SK-N-SH treated with all-trans-retinoic acid at 6 μM for 48 hours (cell line): ENCODE measurements around the gene MARCHF10.

ENCODE experiments used
- ATAC-seq: fragments of 200-7000 bp; cut with Tn5 transposase; 3 replicates; pipeline ENCODE4 v1.9.1; 2020; ENCODE audit warnings: mild to moderate bottlenecking, moderate library complexity
- ARNTL ChIP-seq: fragments of 450-650 bp; formaldehyde crosslinking; IDR thresholded peaks from 2 replicates; pipeline ENCODE4 v1.5.0; 2020; ENCODE audit warnings: low read depth, mild to moderate bottlenecking, moderate library complexity, borderline replicate concordance
- BACH2 ChIP-seq: fragments of 250-450 bp; sonication (Bioruptor Pico); IDR thresholded peaks from 2 replicates; pipeline ENCODE4 v1.9.0; 2021; ENCODE audit warnings: mild to moderate bottlenecking, borderline replicate concordance
- CREB5 ChIP-seq: fragments of 250-450 bp; sonication (Bioruptor Pico); IDR thresholded peaks from 2 replicates; pipeline ENCODE4 v1.5.1; 2020; ENCODE audit warnings: low read depth, mild to moderate bottlenecking, moderate library complexity
- CSDC2 ChIP-seq: fragments of 250-450 bp; sonication (Bioruptor Pico); IDR thresholded peaks from 2 replicates; pipeline ENCODE4 v1.5.0; 2020; ENCODE audit warnings: mild to moderate bottlenecking, moderate library complexity
- ESRRG ChIP-seq: fragments of 250-450 bp; sonication (Bioruptor Pico); IDR thresholded peaks from 2 replicates; pipeline ENCODE4 v1.6.1; 2021; ENCODE audit warnings: mild to moderate bottlenecking
- GLIS3 ChIP-seq: fragments of 250-450 bp; sonication (Bioruptor Pico); IDR thresholded peaks from 2 replicates; pipeline ENCODE4 v1.5.0; 2020; ENCODE audit warnings: mild to moderate bottlenecking, moderate library complexity
- ISL1 ChIP-seq: fragments of 250-450 bp; sonication (Bioruptor Pico); IDR thresholded peaks from 2 replicates; pipeline ENCODE4 v2.1.2; 2022; ENCODE audit warnings: mild to moderate bottlenecking, moderate library complexity
- OSR1 ChIP-seq: fragments of 250-450 bp; sonication (Bioruptor Pico); IDR thresholded peaks from 2 replicates; pipeline ENCODE4 v1.8.0; 2022; ENCODE audit warnings: moderate library complexity, mild to moderate bottlenecking, inconsistent platforms
- PPARA ChIP-seq: fragments of 250-450 bp; sonication (Bioruptor Pico); IDR thresholded peaks from 2 replicates; pipeline ENCODE4 v1.5.0; 2020; ENCODE audit warnings: mild to moderate bottlenecking, borderline replicate concordance
- RARB ChIP-seq: fragments of 250-450 bp; sonication (Bioruptor Pico); IDR thresholded peaks from 2 replicates; pipeline ENCODE4 v1.8.0; 2021; ENCODE audit warnings: mild to moderate bottlenecking, moderate library complexity
- SNAI2 ChIP-seq: fragments of 250-450 bp; sonication (Bioruptor Pico); IDR thresholded peaks from 2 replicates; pipeline ENCODE4 v1.5.0; 2020; ENCODE audit warnings: mild to moderate bottlenecking, moderate library complexity
- TCF4 ChIP-seq: fragments of 250-450 bp; sonication (Bioruptor Pico); IDR thresholded peaks from 2 replicates; pipeline ENCODE4 v1.8.0; 2021; ENCODE audit warnings: mild to moderate bottlenecking, moderate library complexity, borderline replicate concordance
- TOX ChIP-seq: fragments of 250-450 bp; sonication (Bioruptor Pico); IDR thresholded peaks from 2 replicates; pipeline ENCODE4 v1.8.0; 2021; ENCODE audit warnings: mild to moderate bottlenecking, moderate library complexity, borderline replicate concordance
- TSHZ2 ChIP-seq: fragments of 250-450 bp; sonication (Bioruptor Pico); IDR thresholded peaks from 2 replicates; pipeline ENCODE4 v1.5.0; 2020; ENCODE audit warnings: mild to moderate bottlenecking, moderate library complexity
- ZC3H10 ChIP-seq: fragments of 250-450 bp; sonication (Bioruptor Pico); IDR thresholded peaks from 2 replicates; pipeline ENCODE4 v1.5.1; 2021; ENCODE audit warnings: mild to moderate bottlenecking, moderate library complexity
- ZFP3 ChIP-seq: fragments of 250-450 bp; sonication (Bioruptor Pico); IDR thresholded peaks from 2 replicates; pipeline ENCODE4 v1.5.0; 2020; ENCODE audit warnings: mild to moderate bottlenecking, moderate library complexity
- ZFP30 ChIP-seq: fragments of 450-650 bp; formaldehyde crosslinking; IDR thresholded peaks from 2 replicates; pipeline ENCODE4 v1.5.0; 2022; ENCODE audit warnings: mild to moderate bottlenecking, moderate library complexity
- ZNF70 ChIP-seq: fragments of 450-650 bp; formaldehyde crosslinking; IDR thresholded peaks from 2 replicates; pipeline ENCODE4 v1.5.0; 2020; ENCODE audit warnings: mild to moderate bottlenecking, moderate library complexity
- ZNF8 ChIP-seq: fragments of 450-650 bp; formaldehyde crosslinking; IDR thresholded peaks from 2 replicates; pipeline ENCODE4 v1.5.0; 2020; ENCODE audit warnings: mild to moderate bottlenecking, moderate library complexity
- TF ChIP-seq, protein P1 (sequence below): fragments of 250-450 bp; sonication (Bioruptor Pico); IDR thresholded peaks from 2 replicates; pipeline ENCODE4 v1.8.0; 2021; ENCODE audit warnings: low read depth, mild to moderate bottlenecking, moderate library complexity, borderline replicate concordance

Gene MARCHF10

DNA sequence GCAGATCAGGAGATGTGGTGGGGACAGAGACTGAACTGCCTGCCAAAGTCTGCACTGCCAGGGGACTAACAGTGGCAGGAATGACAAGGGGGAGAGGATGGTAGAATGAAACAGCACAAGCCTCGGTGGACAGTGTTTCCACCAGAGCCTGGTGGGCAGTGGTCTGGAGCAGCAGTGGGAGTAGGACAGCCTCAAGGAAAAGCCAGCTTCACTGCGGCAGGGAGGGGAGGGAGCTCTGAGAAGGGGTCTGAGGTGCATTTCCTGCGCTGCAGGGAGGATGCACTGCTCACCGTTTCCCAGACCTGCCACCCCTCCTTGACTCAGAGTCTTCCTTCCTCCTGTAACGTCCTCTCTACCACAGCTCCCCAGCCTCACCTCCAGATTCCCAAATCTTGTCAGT lies 33.8 kb downstream of the MARCHF10 start:
- ATAC-seq, result no peak
- TF ChIP-seq ESRRG (CRISPR knock-in tag) (no peak), TSHZ2 (CRISPR knock-in tag) (no peak), BACH2 (CRISPR knock-in tag) (no peak), OSR1 (CRISPR knock-in tag) (no peak), TCF4 (no peak), PPARA (no peak), TOX (CRISPR knock-in tag) (no peak), ZFP3 (CRISPR knock-in tag) (no peak)
- TF ChIP-seq, protein P1, sequence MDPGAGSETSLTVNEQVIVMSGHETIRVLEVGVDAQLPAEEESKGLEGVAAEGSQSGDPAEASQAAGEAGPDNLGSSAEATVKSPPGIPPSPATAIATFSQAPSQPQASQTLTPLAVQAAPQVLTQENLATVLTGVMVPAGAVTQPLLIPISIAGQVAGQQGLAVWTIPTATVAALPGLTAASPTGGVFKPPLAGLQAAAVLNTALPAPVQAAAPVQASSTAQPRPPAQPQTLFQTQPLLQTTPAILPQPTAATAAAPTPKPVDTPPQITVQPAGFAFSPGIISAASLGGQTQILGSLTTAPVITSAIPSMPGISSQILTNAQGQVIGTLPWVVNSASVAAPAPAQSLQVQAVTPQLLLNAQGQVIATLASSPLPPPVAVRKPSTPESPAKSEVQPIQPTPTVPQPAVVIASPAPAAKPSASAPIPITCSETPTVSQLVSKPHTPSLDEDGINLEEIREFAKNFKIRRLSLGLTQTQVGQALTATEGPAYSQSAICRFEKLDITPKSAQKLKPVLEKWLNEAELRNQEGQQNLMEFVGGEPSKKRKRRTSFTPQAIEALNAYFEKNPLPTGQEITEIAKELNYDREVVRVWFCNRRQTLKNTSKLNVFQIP (CRISPR knock-in tag), result no peak

- no peak for ATAC-seq
- TF ChIP-seq ZNF8 (CRISPR knock-in tag), result no peak
- no peak for TF ChIP-seq TCF4
- TF ChIP-seq PPARA, result no peak
- TF ChIP-seq ZFP3 (CRISPR knock-in tag), result no peak
- no peak for TF ChIP-seq ZC3H10 (CRISPR knock-in tag)
- TF ChIP-seq GLIS3, result no peak
- no peak for TF ChIP-seq ZNF70
- TF ChIP-seq, protein P1 (CRISPR knock-in tag), result no peak
- TF ChIP-seq BACH2 (CRISPR knock-in tag), result no peak
- TF ChIP-seq ESRRG (CRISPR knock-in tag), result no peak
- TF ChIP-seq CSDC2 (CRISPR knock-in tag), result no peak
- TF ChIP-seq ISL1 (CRISPR knock-in tag), result no peak
- TF ChIP-seq TOX (CRISPR knock-in tag), result no peak
- TF ChIP-seq RARB (CRISPR knock-in tag), result no peak
- TF ChIP-seq, all 23 proteins: peak for 0
Measured at GRCh38 chr17:62767997-62768396, 40.1 kb downstream of the MARCHF10 start.

- ATAC-seq, result no peak
- no peak for TF ChIP-seq ZNF8 (CRISPR knock-in tag)
- no peak for TF ChIP-seq TOX (CRISPR knock-in tag)
- no peak for TF ChIP-seq SNAI2 (CRISPR knock-in tag)
- TF ChIP-seq ZFP30, result no peak
- no peak for TF ChIP-seq OSR1 (CRISPR knock-in tag)
- no peak for TF ChIP-seq ARNTL (CRISPR knock-in tag)
- TF ChIP-seq, protein P1 (CRISPR knock-in tag), result no peak
- TF ChIP-seq ISL1 (CRISPR knock-in tag), result no peak
- no peak for TF ChIP-seq ZNF70
- no peak for TF ChIP-seq GLIS3
- TF ChIP-seq BACH2 (CRISPR knock-in tag), result no peak
- no peak for TF ChIP-seq RARB (CRISPR knock-in tag)
- TF ChIP-seq TCF4, result no peak
- no peak for TF ChIP-seq TSHZ2 (CRISPR knock-in tag)
- no peak for TF ChIP-seq CREB5 (CRISPR knock-in tag)
- TF ChIP-seq ZFP3 (CRISPR knock-in tag), result no peak
Measured at GRCh38 chr17:62765351-62765750, 42.8 kb downstream of the MARCHF10 start.
